Transverse colon (tissue), 4 donors: ENCODE measurements around the gene RNF166. TPM values are rescaled to one million over a fixed set of nuclear protein-coding genes. Genes with fewer than 3 reads are reported as not detected.

Experiments used
- DNase-seq: peaks from one replicate; pipeline ENCODE4 v3.0.0-alpha.2; 2019
- H3K27ac ChIP-seq, 4 donors: fragments of 200-600 bp; sonication (generic); 2 replicates each; pipeline ENCODE4 v1.5.1; 2016 to 2018; ENCODE audit warnings: inconsistent platforms in 4 of 4
- H3K27me3 ChIP-seq: fragments of 200-600 bp; sonication (generic); 2 replicates; pipeline ENCODE4 v1.5.1; 2017; ENCODE audit warnings: inconsistent platforms
- H3K36me3 ChIP-seq, 4 donors: fragments of 200-600 bp; sonication (generic); 2 replicates each; pipeline ENCODE4 v1.5.1; 2017 to 2019; ENCODE audit warnings: inconsistent platforms in 4 of 4
- H3K4me1 ChIP-seq, 4 donors: fragments of 200-600 bp; sonication (generic); 2 replicates each; pipeline ENCODE4 v1.5.1; 2017 to 2020; ENCODE audit warnings: inconsistent platforms in 4 of 4
- H3K4me3 ChIP-seq, 4 donors: fragments of 200-600 bp; sonication (generic); 1 replicate in 1 of 4; 2 replicates in 3 of 4; pipeline versions ENCODE4 v1.5.1 to v1.6.1; 2017 to 2019; ENCODE audit warnings: inconsistent platforms in 4 of 4
- H3K9me3 ChIP-seq, 2 donors: fragments of 200-600 bp; sonication (generic); 2 replicates each; pipeline ENCODE4 v1.5.1; 2017 to 2019; ENCODE audit warnings: inconsistent platforms in 2 of 2
- CTCF ChIP-seq, 5 experiments: fragments of 200-600 bp in 3 of 5; fragments of 450-650 bp in 2 of 5; sonication (generic) in 3 of 5; IDR thresholded peaks; 1 replicate in 2 of 5; 2 replicates in 3 of 5; pipeline ENCODE4 v1.5.1; 2016 to 2017; ENCODE audit warnings: antibody characterized with exemption in 5 of 5, inconsistent platforms in 3 of 5, mild to moderate bottlenecking in 2 of 5, moderate library complexity in 1 of 5
- EP300 ChIP-seq: sonication (generic); formaldehyde crosslinking; IDR thresholded peaks from one replicate; pipeline ENCODE4 v1.6.1; 2017; ENCODE audit warnings: antibody characterized with exemption, low read depth
- POLR2A ChIP-seq: fragments of 450-650 bp; IDR thresholded peaks from one replicate; pipeline ENCODE4 v1.6.1; 2016; ENCODE audit warnings: antibody characterized with exemption, mild to moderate bottlenecking, moderate library complexity
- POLR2AphosphoS5 ChIP-seq, 3 donors: sonication (generic); formaldehyde crosslinking; IDR thresholded peaks; one replicate each; pipeline ENCODE4 v1.6.1; 2016; ENCODE audit warnings: antibody characterized with exemption in 3 of 3
- WGBS, 2 donors: methylation state at CpG; one replicate each; pipeline ENCODE4 v1.1.5; 2018; ENCODE audit warnings: low coverage in 1 of 2; 5-methylcytosine and 5-hydroxymethylcytosine counted together
- in situ Hi-C, 4 donors: fragments of 200-750 bp; cut with MboI; loops; one replicate each; pipeline versions ENCODE4 v1.15.0 to v1.15.1; 2017; ENCODE audit warnings: low sequenced_read_pairs in 3 of 4, low pct_ligation_motif_present in 1 of 4, low pct_unique_long_range_greater_than_20kb in 1 of 4
- intact Hi-C: fragments of 100-400 bp; cut with DNase I; formaldehyde crosslinking; loops from one replicate; pipeline ENCODE4 v1.15.1; 2023; ENCODE audit warnings: low total_unique reads
- total RNA-seq, 4 donors: library from RNA; depleted of rRNA; stranded (reverse); fragments of >200 nt; gene quantifications; one replicate each; pipeline ENCODE4 v1.1.0, GENCODE V29; 2016

RNF166 gene
- total RNA-seq, 4 donors from 2014 or later: 10.3 to 15.3 (median 14.4) TPM

- Histone ChIP-seq H3K9me3 (no peaks in the 10 kb centered on the region), H3K4me1 (peaks cover 20 to 46% (median 33%) of the 10 kb centered on the region in 4 donors), H3K4me3 (peak overlapping the region in 2 of 4 donors; percentile 22), H3K36me3 (no peaks in the 10 kb centered on the region), H3K27me3 (no peaks in the 10 kb centered on the region), H3K27ac (peak overlapping the region; percentile 85 to 88 (median 86))
- DNase-seq: peak; percentile 62
- WGBS, 2 donors: 74% methylated on average over 17 of the region's 26 CpGs; no CpG with 5 or more reads in 1 of the 2 donors
- intact Hi-C loops (no loop called here), in situ Hi-C loops (no loop called here)
- TF ChIP-seq CTCF (IDR thresholded peaks at IDR 0.05) (no peak), EP300 (no peak), POLR2AphosphoS5 (IDR thresholded peaks at IDR 0.05) (peak in 1 of 3 donors; percentile 34), POLR2A (peak; percentile 44)
Observed at GRCh38 chr16:88703486-88704309, 2.5 kb downstream of the RNF166 start.

- Histone ChIP-seq H3K27me3 (no peaks in the 10 kb centered on the region), H3K4me1 (peaks cover 19 to 44% (median 32%) of the 10 kb centered on the region in 4 donors), H3K9me3 (no peaks in the 10 kb centered on the region), H3K4me3 (peak overlapping the region in 1 of 4 donors; percentile 24), H3K36me3 (no peaks in the 10 kb centered on the region), H3K27ac (peak overlapping the region; percentile 85 to 88 (median 86))
- WGBS, 2 donors: 81 to 93% methylated on average over 3 to 31 of the region's 31 CpGs
- no peak for TF ChIP-seq POLR2AphosphoS5 (IDR thresholded peaks at IDR 0.05)
- TF ChIP-seq CTCF (IDR thresholded peaks at IDR 0.05): no peak
- no peak for TF ChIP-seq EP300
- no peak for TF ChIP-seq POLR2A
- in situ Hi-C loops: no loop called here
- DNase-seq: no peak
- intact Hi-C loops: no loop called here
Observed at GRCh38 chr16:88702371-88703210, 3.6 kb downstream of the RNF166 start.

- H3K4me1 ChIP-seq: peaks cover 11 to 36% (median 24%) of the 10 kb centered on the region in 4 donors
- intact Hi-C loops (no loop called here), in situ Hi-C loops (no loop called here)
- TF ChIP-seq POLR2AphosphoS5 (IDR thresholded peaks at IDR 0.05) (no peak), CTCF (IDR thresholded peaks at IDR 0.05) (no peak), EP300 (no peak), POLR2A (no peak)
- H3K27ac ChIP-seq: peak overlapping the region; percentile 85 to 88 (median 86)
- H3K9me3 ChIP-seq: no peaks in the 10 kb centered on the region
- H3K27me3 ChIP-seq: no peaks in the 10 kb centered on the region
- no peak for DNase-seq
- H3K36me3 ChIP-seq: peaks cover 0 to 4% (median 0%) of the 10 kb centered on the region in 4 donors
- 78 to 100% methylated on average over 2 to 29 of the region's 30 CpGs for WGBS, 2 donors
- peak overlapping the region in 1 of 4 donors; percentile 24 for H3K4me3 ChIP-seq
Observed at GRCh38 chr16:88701581-88702370, 4.4 kb downstream of the RNF166 start.
